ENCODE measurements around the gene AUTS2. TPM values are rescaled to one million over a fixed set of nuclear protein-coding genes. Genes with fewer than 3 reads are reported as not detected.

Gene AUTS2
- total and polyA plus RNA-seq, 10 donors = 6.1 to 54.8 (median 29.1) TPM

GRCh38 chr7:70766109-70766508, 1167.8 kb downstream of the AUTS2 start:
- no peak for DNase-seq
- 95 to 98% (median 96%) methylated on average over 21 of the region's 21 CpGs for WGBS, 5 donors
- peaks cover 0 to 5% (median 0%) of the 10 kb centered on the region in 6 donors for H3K4me1 ChIP-seq
- peaks cover 0 to 57% (median 11%) of the 10 kb centered on the region in 6 donors for H3K36me3 ChIP-seq
- H3K9me3 ChIP-seq = no peaks in the 10 kb centered on the region
- no peaks in the 10 kb centered on the region for H3K27me3 ChIP-seq (replicated peaks in 1 of 7)
- TF ChIP-seq POLR2AphosphoS5 (IDR thresholded peaks at IDR 0.05) (no peak), CTCF (IDR thresholded peaks at IDR 0.05 in 8 of 11, conservative IDR thresholded peaks at IDR 0.05 in 3 of 11) (no peak), POLR2A (IDR thresholded peaks at IDR 0.05) (no peak)
- H3K27ac ChIP-seq = no peak overlapping the region
- H3K4me3 ChIP-seq = no peak overlapping the region
- intact Hi-C loops (cut with DNase I; ENCODE audit: low total_unique reads) = no loop called here

- Histone ChIP-seq H3K36me3 (peaks cover 0 to 63% (median 13%) of the 10 kb centered on the region in 6 donors), H3K27ac (no peak overlapping the region), H3K27me3 (replicated peaks in 1 of 7) (no peaks in the 10 kb centered on the region), H3K4me3 (no peak overlapping the region), H3K9me3 (no peaks in the 10 kb centered on the region), H3K4me1 (peaks cover 0 to 4% (median 0%) of the 10 kb centered on the region in 6 donors)
- 94 to 96% (median 96%) methylated on average over 4 of the region's 4 CpGs for WGBS, 5 donors
- no peak for DNase-seq
- intact Hi-C loops (cut with DNase I; ENCODE audit: low total_unique reads) = no loop called here
- TF ChIP-seq CTCF (IDR thresholded peaks at IDR 0.05 in 8 of 11, conservative IDR thresholded peaks at IDR 0.05 in 3 of 11) (no peak), POLR2AphosphoS5 (IDR thresholded peaks at IDR 0.05) (no peak), POLR2A (IDR thresholded peaks at IDR 0.05) (no peak)
Measured at GRCh38 chr7:70766694-70767093, 1168.4 kb downstream of the AUTS2 start.

- Histone ChIP-seq H3K4me3 (no peak overlapping the region), H3K9me3 (no peaks in the 10 kb centered on the region), H3K36me3 (peaks cover 0 to 85% (median 13%) of the 10 kb centered on the region in 6 donors), H3K27ac (no peak overlapping the region), H3K27me3 (replicated peaks in 1 of 7) (no peaks in the 10 kb centered on the region), H3K4me1 (no peaks in the 10 kb centered on the region)
- no peak for DNase-seq
- TF ChIP-seq POLR2A (IDR thresholded peaks at IDR 0.05) (no peak), CTCF (IDR thresholded peaks at IDR 0.05 in 8 of 11, conservative IDR thresholded peaks at IDR 0.05 in 3 of 11) (no peak), POLR2AphosphoS5 (IDR thresholded peaks at IDR 0.05) (no peak)
- 72 to 90% (median 83%) methylated on average over 5 of the region's 5 CpGs for WGBS, 5 donors
- intact Hi-C loops (cut with DNase I; ENCODE audit: low total_unique reads) = no loop called here
Measured at GRCh38 chr7:70770154-70770553, 1171.9 kb downstream of the AUTS2 start.

DNA sequence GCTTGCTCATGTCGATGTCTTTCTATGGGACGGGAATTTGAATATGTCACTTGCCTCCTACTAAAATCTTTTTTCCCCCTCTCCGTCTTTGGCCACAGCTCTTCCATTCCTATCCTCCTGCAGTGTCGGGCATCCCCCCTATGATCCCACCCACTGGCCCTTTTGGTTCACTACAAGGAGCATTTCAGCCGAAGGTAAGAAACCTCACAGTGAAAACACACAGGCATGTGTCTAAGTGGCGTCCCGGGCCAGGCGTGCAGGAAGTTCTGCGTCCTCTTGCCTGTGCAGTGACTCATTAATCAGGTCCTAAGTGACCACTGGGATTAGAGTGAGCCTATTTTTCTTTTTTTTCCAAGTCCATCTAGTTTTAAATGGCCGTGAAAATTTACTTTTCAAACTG, 1173.2 kb downstream of the AUTS2 start:
- Histone ChIP-seq H3K9me3 (no peaks in the 10 kb centered on the region), H3K27me3 (replicated peaks in 1 of 7) (no peaks in the 10 kb centered on the region), H3K27ac (no peak overlapping the region), H3K36me3 (peaks cover 0 to 78% (median 6%) of the 10 kb centered on the region in 6 donors), H3K4me3 (no peak overlapping the region), H3K4me1 (no peaks in the 10 kb centered on the region)
- TF ChIP-seq CTCF (IDR thresholded peaks at IDR 0.05 in 8 of 11, conservative IDR thresholded peaks at IDR 0.05 in 3 of 11) (no peak), POLR2AphosphoS5 (IDR thresholded peaks at IDR 0.05) (no peak), POLR2A (IDR thresholded peaks at IDR 0.05) (no peak)
- intact Hi-C loops (cut with DNase I; ENCODE audit: low total_unique reads) = no loop called here
- DNase-seq = no peak
- 87 to 93% (median 92%) methylated on average over 10 of the region's 10 CpGs for WGBS, 5 donors

Data from spleen (tissue), 11 donors.